ENCODE data around the gene UCN. TPM values are rescaled to one million over a fixed set of nuclear protein-coding genes. Genes with fewer than 3 reads are reported as not detected.
"Not testable (repeated sequence)": the region's sequence is repeated elsewhere in the genome, so short reads cannot be mapped to it uniquely, and the experiment has no call there.

The UCN gene, protein sequence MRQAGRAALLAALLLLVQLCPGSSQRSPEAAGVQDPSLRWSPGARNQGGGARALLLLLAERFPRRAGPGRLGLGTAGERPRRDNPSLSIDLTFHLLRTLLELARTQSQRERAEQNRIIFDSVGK
- 1 to 10 TPM; 1.7 to 2.4 TPM for total RNA-seq

DNA sequence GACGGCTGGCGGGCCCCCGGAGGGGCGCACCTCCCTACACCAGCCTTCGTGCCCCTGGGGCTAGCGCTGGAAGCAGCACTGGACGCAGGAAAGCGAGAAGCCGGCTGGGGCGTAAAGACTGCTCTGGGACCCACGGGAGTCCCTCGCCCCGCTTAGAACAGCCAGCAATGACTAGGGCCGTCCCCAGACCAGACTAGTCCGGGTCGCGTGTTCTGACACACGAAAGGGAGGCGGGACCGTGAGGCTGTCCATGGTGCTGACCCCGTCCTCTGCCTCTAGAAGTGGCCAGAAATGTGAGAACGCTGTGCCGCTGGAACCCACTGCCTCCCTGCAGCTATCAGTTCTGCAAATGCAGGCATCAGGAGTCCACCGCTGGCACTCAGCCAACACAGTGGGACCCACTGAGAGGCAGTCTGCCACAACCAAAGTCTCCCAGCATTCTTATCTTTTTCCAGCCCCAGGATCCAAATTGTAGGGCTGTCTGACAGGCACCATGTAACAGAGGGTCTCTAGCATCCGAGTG lies at the start of gene UCN:
Gene UCN, minus strand, starts transcription at position 87 of the 523 bp plus-strand sequence. CDS start 550 bp downstream, outside the sequence.
- peaks cover 46% of the 10 kb centered on the region for H3K36me3 Mint-ChIP-seq (ENCODE audit: low read depth)
- no peaks in the 10 kb centered on the region for H3K9me3 Mint-ChIP-seq
- no peak within 1 kb of the TSS for H3K27ac Mint-ChIP-seq
- peak within 1 kb of the TSS; percentile 48 for H3K4me3 Mint-ChIP-seq
- no peaks in the 10 kb centered on the region for H3K4me1 Mint-ChIP-seq
- peaks cover 12% of the 10 kb centered on the region for H3K27me3 Mint-ChIP-seq
- ATAC-seq (replicated peaks) = no peak

DNA sequence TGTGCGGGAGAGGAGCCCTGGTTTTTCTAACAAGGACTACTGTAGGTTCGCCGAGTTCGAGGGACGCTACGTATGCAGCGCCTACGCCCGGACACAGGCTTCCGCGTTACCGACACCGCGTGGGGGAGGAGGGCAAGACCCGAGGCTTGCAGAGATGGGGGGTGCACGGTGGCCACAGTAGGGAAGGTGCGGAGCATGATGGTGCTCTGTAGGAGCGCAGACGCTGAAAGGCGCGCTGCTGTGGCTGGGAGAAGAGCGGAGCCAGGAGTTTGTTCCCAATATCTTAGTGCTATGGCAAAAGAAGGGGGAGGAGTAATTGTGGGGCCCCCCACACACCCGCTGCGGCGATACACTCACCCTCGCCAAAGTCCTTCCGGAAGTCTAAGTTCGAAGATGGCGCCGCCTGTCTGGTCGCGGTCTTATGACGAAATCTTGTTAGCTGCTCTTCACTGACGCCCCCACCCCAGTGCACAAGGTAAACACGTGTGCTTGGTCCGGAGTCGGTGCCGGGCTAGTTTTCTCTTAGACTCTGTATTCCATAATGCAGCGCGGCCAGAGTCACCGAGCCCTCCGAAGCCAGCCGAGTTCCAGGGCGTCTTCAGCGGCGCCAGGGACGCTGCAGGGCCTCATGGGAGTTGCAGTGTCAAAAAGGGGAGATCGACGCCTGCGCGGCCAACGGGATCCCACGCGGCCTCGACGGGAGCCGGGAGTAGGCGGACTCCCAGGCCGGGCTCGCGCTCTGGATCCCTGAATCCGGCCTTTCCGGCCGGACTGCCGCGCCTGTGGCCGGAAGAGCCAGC lies 48.3 kb upstream of the UCN start, which contains the start of gene GTF3C2:
Gene GTF3C2, minus strand, starts transcription at position 383 of the 800 bp plus-strand sequence. CDS start 13,210 bp downstream, outside the sequence.
- Mint-ChIP-seq H3K9me3 (no peaks in the 10 kb centered on the region), H3K4me1 (peaks cover 19% of the 10 kb centered on the region), H3K27me3 (no peaks in the 10 kb centered on the region), H3K4me3 (peak within 1 kb of the TSS; percentile 95), H3K36me3 (ENCODE audit: low read depth) (peaks cover 20% of the 10 kb centered on the region), H3K27ac (peak within 1 kb of the TSS; percentile 97)
- ATAC-seq (replicated peaks) = peak; percentile 84

DNA sequence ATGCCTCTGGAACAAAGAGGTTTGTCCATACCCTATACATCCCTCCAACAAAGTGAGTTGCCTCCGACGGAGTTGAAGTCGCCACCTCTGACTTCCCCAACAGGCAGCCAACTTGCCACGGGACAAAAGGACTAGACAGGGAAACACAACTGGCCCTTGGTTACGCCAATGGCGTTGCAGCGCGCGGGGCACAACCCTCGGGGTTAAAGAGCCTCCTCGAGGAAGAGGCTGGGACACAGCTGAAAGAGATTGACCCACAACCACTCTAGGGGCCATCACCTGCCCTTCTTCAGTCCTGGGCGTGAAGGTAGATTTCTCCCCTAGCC lies 47.8 kb upstream of the UCN start:
- H3K4me1 Mint-ChIP-seq = peaks cover 20% of the 10 kb centered on the region
- peak overlapping the region; percentile 97 for H3K27ac Mint-ChIP-seq
- no peaks in the 10 kb centered on the region for H3K27me3 Mint-ChIP-seq
- peak overlapping the region; percentile 95 for H3K4me3 Mint-ChIP-seq
- peak; percentile 54 for ATAC-seq (replicated peaks)
- H3K9me3 Mint-ChIP-seq = no peaks in the 10 kb centered on the region
- peaks cover 20% of the 10 kb centered on the region for H3K36me3 Mint-ChIP-seq (ENCODE audit: low read depth)

DNA sequence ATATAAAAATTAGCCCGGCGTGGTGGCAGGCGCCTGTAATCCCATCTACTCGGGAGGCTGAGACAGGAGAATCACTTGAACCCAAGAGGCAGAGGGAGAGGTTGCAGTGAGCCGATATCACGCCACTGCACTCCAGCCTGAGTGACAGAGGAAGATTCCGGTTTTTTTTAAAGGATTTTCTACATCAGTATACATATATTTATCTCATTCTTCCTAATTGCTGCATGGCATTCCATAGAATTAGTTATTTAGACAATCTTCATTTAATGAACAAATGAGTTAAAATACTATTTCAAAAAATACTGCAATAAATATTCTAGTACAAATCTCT lies 46.3 kb upstream of the UCN start:
- H3K4me3 Mint-ChIP-seq = peak overlapping the region; percentile 95
- H3K27me3 Mint-ChIP-seq = no peaks in the 10 kb centered on the region
- peaks cover 28% of the 10 kb centered on the region for H3K36me3 Mint-ChIP-seq (ENCODE audit: low read depth)
- H3K9me3 Mint-ChIP-seq = no peaks in the 10 kb centered on the region
- no peak for ATAC-seq (replicated peaks)
- H3K4me1 Mint-ChIP-seq = peaks cover 25% of the 10 kb centered on the region
- no peak overlapping the region for H3K27ac Mint-ChIP-seq

DNA sequence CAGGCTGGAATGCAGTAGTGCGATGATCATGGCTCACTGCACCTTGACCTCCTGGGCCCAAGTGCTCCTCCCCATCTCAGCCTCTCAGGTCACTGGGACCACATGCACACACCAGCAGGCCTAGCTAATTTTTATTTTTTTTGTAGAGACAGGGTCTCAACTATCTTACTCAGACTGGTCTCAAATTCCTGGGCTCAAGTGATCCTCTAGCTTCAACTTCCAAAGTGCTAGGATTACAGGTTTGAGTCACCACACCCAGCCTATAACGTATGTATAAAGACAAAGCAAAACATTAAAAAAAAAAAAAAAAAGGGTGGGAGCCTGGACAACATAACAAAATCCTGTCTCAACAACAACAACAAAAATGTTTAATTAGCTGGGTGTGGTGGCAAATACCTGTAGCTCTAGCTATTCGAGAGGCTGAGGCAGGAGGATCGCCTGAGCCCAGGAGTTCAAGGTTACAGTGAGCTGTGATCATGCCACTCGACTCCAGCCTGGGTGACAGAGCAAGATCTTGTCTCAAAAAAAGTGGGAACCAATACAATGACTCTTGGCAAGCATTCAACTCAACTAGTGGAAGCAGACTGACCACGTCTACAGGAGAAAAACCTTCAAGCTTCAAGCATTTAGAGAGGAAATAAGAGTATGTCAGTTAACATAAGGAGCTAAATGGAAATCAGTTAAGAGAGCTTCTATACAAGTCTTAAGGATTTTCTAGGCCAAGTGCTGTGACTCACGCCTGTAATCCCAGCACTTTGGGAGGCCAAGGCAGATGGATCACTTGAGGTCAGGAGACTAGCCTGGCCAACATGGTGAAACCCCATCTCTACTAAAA lies 45.7 kb upstream of the UCN start:
- Mint-ChIP-seq H3K4me1 (peaks cover 25% of the 10 kb centered on the region), H3K4me3 (peak overlapping the region; percentile 95), H3K36me3 (ENCODE audit: low read depth) (peaks cover 34% of the 10 kb centered on the region), H3K9me3 (no peaks in the 10 kb centered on the region), H3K27me3 (no peaks in the 10 kb centered on the region), H3K27ac (no peak overlapping the region)
- ATAC-seq (replicated peaks) = no peak

DNA sequence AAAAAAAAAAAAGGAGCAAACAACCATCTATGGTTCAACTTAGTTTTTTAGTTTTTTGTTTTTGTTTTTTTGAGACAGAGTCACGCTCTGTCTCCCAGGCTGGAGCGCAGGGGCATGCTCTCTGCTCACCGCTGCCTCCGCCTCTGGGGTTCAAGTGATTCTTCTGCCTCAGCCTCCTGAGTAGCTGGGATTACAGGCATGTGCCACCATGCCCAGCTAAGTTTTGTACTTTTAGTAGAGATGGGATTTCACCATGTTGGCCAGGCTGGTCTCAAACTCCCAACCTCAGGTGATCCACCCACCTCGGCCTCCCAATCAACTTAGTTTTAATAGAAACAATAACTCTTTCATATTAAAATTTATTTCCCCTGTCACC lies 45.1 kb upstream of the UCN start:
- H3K27me3 Mint-ChIP-seq; ATAC-seq (replicated peaks); H3K4me3 Mint-ChIP-seq; H3K9me3 Mint-ChIP-seq; H3K27ac Mint-ChIP-seq: not testable (repeated sequence)
- Mint-ChIP-seq H3K36me3 (ENCODE audit: low read depth) (peaks cover 33% of the 10 kb centered on the region), H3K4me1 (peaks cover 22% of the 10 kb centered on the region)

DNA sequence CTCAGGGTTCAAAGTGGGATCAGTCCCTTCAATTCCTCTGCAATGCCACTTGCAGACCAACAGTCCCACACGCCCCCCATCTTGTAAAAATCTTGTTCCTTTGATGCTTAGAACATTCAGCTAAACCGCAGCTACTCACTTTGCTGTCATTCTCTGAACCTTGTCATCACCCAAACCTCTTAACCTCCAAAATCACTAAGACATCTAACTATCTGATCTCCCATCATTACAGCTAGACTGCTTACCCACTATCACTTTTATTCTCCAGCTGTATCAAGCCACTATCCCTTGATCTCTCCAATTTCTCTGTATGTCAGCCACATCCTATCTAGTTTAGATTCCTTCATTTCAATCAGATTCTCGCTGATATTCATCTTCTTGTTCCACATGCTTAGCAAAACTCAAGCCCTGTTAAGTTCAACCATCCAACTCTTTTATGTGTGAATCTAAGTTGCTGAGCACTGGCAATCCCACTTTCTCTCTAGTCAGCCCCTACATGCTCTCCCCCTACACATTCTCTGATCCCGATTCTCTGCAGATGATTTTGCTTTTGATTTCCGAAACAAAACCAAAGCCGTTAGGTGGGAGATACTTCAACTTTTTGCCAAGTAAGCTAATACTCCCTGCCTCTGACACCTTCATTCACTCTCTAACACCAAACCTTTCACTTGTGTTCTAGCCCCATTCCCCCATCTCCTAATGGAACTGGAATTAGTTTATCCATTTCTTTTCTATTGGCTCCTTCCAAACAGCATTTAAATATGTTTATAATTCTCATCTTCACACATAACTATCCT lies 43.8 kb upstream of the UCN start:
- Mint-ChIP-seq H3K9me3 (no peaks in the 10 kb centered on the region), H3K4me1 (peaks cover 18% of the 10 kb centered on the region), H3K27ac (peak overlapping the region; percentile 8), H3K27me3 (no peaks in the 10 kb centered on the region), H3K4me3 (peak overlapping the region; percentile 25), H3K36me3 (ENCODE audit: low read depth) (peaks cover 36% of the 10 kb centered on the region)
- ATAC-seq (replicated peaks) = peak; percentile 16

DNA sequence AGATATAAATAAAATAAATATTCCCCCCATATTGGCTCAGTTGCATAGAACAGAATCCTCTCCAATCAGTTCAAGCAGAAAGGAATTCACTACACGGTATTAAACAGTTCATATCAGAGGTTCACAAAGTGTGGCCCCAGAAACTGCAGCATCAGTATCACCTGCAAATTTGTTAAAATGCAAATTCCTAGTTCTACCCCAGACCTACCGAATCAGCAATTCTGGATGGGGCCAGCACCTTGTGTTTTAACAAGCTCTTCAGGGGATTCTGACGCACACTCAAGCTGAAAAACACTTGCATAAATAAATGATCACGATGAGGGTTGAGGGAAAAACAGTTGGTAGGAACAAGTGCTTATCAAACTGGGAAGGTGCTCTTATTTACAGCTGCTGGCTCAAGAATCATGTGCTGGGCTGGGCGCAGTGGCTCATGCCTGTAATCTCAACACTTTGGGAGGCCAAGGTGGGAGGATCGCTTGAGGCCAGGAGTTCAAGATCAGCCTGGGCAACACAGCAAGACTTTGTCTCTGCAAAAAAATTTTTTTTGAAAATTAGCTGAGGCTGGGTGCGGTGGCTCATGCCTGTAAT lies 42.0 kb upstream of the UCN start:
- Mint-ChIP-seq H3K27ac (peak overlapping the region; percentile 39), H3K4me1 (peaks cover 18% of the 10 kb centered on the region), H3K27me3 (no peaks in the 10 kb centered on the region), H3K9me3 (no peaks in the 10 kb centered on the region), H3K4me3 (no peak overlapping the region), H3K36me3 (ENCODE audit: low read depth) (peaks cover 32% of the 10 kb centered on the region)
- ATAC-seq (replicated peaks) = no peak

DNA sequence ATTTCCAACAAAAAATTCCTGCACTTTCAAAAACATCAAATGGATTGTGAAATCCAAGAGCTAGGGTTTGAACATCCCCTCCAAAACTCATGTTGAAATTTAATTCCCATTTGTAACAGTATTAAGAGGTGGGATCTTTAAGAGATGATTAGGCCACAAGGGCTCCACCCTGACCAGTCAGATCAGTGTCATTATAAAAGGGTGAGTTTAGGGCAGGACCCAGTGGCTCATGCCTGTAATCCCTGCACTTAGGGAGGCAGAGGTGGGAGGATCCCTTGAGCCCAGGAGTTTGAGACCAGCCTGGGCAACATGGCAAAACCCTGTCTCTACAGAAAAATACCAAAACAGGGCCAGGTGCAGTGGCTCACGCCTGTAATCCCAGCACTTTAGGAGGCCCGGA lies 39.4 kb upstream of the UCN start:
- Mint-ChIP-seq H3K36me3 (ENCODE audit: low read depth) (peaks cover 49% of the 10 kb centered on the region), H3K4me3 (no peak overlapping the region), H3K9me3 (no peaks in the 10 kb centered on the region), H3K4me1 (peaks cover 17% of the 10 kb centered on the region), H3K27me3 (no peaks in the 10 kb centered on the region), H3K27ac (no peak overlapping the region)
- ATAC-seq (replicated peaks) = no peak

DNA sequence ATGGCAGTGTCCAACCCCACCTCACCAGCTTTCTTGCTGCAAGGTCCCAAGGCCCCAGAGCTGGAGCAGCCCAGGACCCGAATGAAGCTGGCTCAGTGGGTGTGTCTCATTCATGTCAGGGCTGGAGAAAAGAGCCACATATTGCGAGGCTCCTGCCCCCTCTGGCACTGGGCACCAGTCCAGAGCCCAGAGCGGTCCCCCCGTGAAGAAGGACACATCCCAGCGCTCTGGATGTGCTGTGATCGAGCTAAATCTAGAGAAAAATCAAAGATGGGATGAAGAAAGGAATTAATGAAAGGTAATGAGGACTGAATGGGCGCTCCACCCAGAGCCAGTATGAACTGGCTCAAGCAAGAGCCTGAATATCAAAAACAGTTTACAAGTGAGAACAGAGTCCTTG lies 27.9 kb upstream of the UCN start:
- Mint-ChIP-seq H3K9me3 (no peaks in the 10 kb centered on the region), H3K4me3 (no peak overlapping the region), H3K4me1 (no peaks in the 10 kb centered on the region), H3K36me3 (ENCODE audit: low read depth) (peaks cover 89% of the 10 kb centered on the region), H3K27ac (peak overlapping the region; percentile 22), H3K27me3 (no peaks in the 10 kb centered on the region)
- ATAC-seq (replicated peaks) = no peak

DNA sequence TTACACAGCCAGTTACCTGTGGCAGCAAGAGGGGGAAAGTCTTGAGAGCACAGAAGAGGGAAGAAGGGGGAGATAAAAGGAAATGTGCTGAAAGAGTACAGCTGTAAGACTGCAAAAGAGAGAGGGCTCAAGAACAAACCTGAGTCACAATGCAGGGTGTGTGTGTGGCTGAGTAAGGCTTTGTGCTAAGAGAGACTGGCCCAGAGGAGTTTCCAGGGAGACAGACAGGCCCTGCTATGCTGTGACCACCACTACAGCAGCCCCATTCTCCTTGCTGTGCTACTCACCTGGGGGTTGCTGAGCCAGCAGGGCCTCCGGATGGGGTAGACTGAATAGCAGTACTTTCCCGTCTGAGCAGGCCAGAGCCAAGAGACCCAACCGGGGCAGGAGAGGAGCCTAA lies 27.1 kb upstream of the UCN start:
- H3K36me3 Mint-ChIP-seq (ENCODE audit: low read depth) = peaks cover 89% of the 10 kb centered on the region
- no peaks in the 10 kb centered on the region for H3K9me3 Mint-ChIP-seq
- H3K4me1 Mint-ChIP-seq = no peaks in the 10 kb centered on the region
- no peaks in the 10 kb centered on the region for H3K27me3 Mint-ChIP-seq
- H3K4me3 Mint-ChIP-seq = no peak overlapping the region
- no peak for ATAC-seq (replicated peaks)
- H3K27ac Mint-ChIP-seq = no peak overlapping the region

DNA sequence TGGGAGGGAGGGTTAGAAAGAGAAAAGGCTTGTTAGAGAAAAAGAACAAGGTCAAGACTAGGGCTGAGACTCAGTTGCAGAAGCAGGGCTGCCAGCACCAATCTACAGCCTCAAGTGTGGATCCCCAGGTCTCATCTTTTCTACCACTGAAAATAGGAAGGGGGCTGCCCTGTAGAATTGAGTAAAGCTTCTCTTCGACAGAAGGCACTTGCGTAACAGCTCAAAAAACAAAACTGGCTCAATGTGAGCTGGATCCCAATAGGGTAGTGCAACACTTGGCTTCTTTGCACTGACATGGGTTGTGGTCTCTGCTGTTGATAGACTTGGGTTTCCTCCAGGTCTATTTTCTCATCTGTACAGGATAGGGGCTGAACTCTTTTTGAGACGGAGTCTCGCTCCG lies 16.5 kb upstream of the UCN start:
- peak overlapping the region; percentile 97 for H3K4me3 Mint-ChIP-seq
- H3K9me3 Mint-ChIP-seq = no peaks in the 10 kb centered on the region
- no peak for ATAC-seq (replicated peaks)
- peaks cover 19% of the 10 kb centered on the region for H3K4me1 Mint-ChIP-seq
- peaks cover 49% of the 10 kb centered on the region for H3K36me3 Mint-ChIP-seq (ENCODE audit: low read depth)
- no peaks in the 10 kb centered on the region for H3K27me3 Mint-ChIP-seq
- H3K27ac Mint-ChIP-seq = peak overlapping the region; percentile 98

DNA sequence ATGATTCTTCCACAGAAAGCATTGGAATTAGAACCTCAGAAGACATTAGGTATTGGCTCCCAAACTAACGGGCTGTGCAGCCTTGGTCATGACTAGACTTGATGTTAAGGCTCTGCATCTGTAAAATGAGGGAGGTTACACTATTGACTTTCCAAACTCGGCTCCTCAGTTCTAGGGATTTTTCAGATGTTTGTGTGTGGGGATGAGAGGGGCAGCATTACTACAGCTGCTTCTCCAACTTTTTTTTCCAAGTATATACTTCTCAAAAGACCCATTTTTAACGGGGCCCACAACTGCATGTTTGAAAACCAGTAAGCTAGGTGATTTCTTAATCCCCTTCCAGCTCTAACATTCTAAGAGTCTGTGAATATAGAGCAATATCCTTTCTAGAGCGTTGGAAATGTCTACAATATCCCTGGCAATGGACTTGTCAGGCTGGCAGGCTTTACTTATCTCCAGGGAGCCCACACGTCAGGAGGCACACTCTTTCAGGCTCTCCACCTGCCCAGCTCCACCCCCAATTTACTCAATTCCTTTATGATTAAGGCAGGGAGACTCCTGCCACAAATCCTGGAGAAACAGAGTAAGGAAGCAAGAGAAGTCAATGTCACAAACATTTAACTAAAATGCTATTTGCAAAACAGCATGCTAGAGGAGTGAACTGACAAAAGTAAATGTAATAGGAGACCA lies 15.5 kb upstream of the UCN start:
- Mint-ChIP-seq H3K36me3 (ENCODE audit: low read depth) (peaks cover 44% of the 10 kb centered on the region), H3K4me3 (peak overlapping the region; percentile 97), H3K4me1 (peaks cover 19% of the 10 kb centered on the region), H3K27me3 (no peaks in the 10 kb centered on the region), H3K27ac (peak overlapping the region; percentile 98), H3K9me3 (no peaks in the 10 kb centered on the region)
- ATAC-seq (replicated peaks) = peak; percentile 2

Measured in activated T-helper 17 cell treated with anti-CD3 and anti-CD28 coated beads, Interleukin-2, amount 50 U/mL, for 72 hours (primary cell).